HepG2 (cell line): ENCODE results near the gene MBD3. TPM values are rescaled to one million over a fixed set of nuclear protein-coding genes. Genes with fewer than 3 reads are reported as not detected.

Source experiments
- CCAR2 ChIP-seq: fragments of 200-400 bp; formaldehyde crosslinking; optimal IDR thresholded peaks from 2 replicates; pipeline ENCODE3; 2018; ENCODE audit warnings: low read depth, mild to moderate bottlenecking, low read length, moderate library complexity
- CEBPG ChIP-seq: IDR thresholded peaks from 2 replicates; pipeline ENCODE4 v1.6.1; 2016
- HNF1A ChIP-seq, 2 experiments: sonication (generic) in 1 of 2; formaldehyde crosslinking in 1 of 2; IDR thresholded peaks; 2 replicates each; pipeline versions ENCODE4 v1.4.0 to v1.6.1; 2016 to 2020; ENCODE audit warnings: borderline replicate concordance in 1 of 2, low read depth in 1 of 2, mild to moderate bottlenecking in 1 of 2, missing genetic modification reagents in 1 of 2
- KLF15 ChIP-seq: sonication (generic); formaldehyde crosslinking; IDR thresholded peaks from 2 replicates; pipeline ENCODE4 v1.8.1; 2023; ENCODE audit warnings: borderline replicate concordance, mild to moderate bottlenecking, inconsistent platforms, missing genetic modification reagents, mixed read lengths
- MBNL3 ChIP-seq: fragments of 250-450 bp; sonication (Bioruptor Pico); conservative IDR thresholded peaks from 2 replicates; pipeline ENCODE4 v1.8.0; 2022; ENCODE audit warnings: mild to moderate bottlenecking, inconsistent platforms
- MTF1 ChIP-seq: sonication (generic); formaldehyde crosslinking; IDR thresholded peaks from 2 replicates; pipeline ENCODE4 v1.5.0; 2020; ENCODE audit warnings: missing genetic modification reagents
- NR1H2 ChIP-seq: sonication (generic); formaldehyde crosslinking; IDR thresholded peaks from 2 replicates; pipeline ENCODE4 v1.8.1; 2022; ENCODE audit warnings: low read depth, missing genetic modification reagents, borderline replicate concordance
- PBX2 ChIP-seq: IDR thresholded peaks from 2 replicates; pipeline ENCODE4 v1.6.1; 2016; ENCODE audit warnings: control low read depth
- PHF21A ChIP-seq: sonication (generic); formaldehyde crosslinking; IDR thresholded peaks from 2 replicates; pipeline ENCODE4 v1.5.0; 2020; ENCODE audit warnings: mild to moderate bottlenecking, missing genetic modification reagents
- POLR2AphosphoS5 ChIP-seq: IDR thresholded peaks from 2 replicates; pipeline ENCODE4 v1.6.1; 2012; ENCODE audit warnings: low read depth, low read length
- SALL1 ChIP-seq: sonication (generic); formaldehyde crosslinking; IDR thresholded peaks from 2 replicates; pipeline ENCODE4 v1.8.0; 2022; ENCODE audit warnings: mild to moderate bottlenecking, missing genetic modification reagents
- SAP130 ChIP-seq: IDR thresholded peaks from 2 replicates; pipeline ENCODE4 v1.6.1; 2016; ENCODE audit warnings: low read depth
- SATB2 ChIP-seq: sonication (generic); formaldehyde crosslinking; IDR thresholded peaks from 2 replicates; pipeline ENCODE4 v1.5.0; 2020; ENCODE audit warnings: missing genetic modification reagents
- TRAFD1 ChIP-seq: sonication (generic); formaldehyde crosslinking; IDR thresholded peaks from 2 replicates; pipeline ENCODE4 v1.5.1; 2020; ENCODE audit warnings: missing genetic modification reagents, mild to moderate bottlenecking, borderline replicate concordance
- YEATS2 ChIP-seq: sonication (generic); formaldehyde crosslinking; IDR thresholded peaks from 2 replicates; pipeline ENCODE4 v1.4.0; 2020; ENCODE audit warnings: missing genetic modification reagents, borderline replicate concordance
- YY1 ChIP-seq: IDR thresholded peaks from 2 replicates; pipeline ENCODE4 v1.6.1; 2011; ENCODE audit warnings: low read length, low read depth, moderate library complexity, mild to moderate bottlenecking; ENCODE audit not compliant: insufficient read depth, insufficient replicate concordance
- ZNF10 ChIP-seq: sonication (generic); formaldehyde crosslinking; IDR thresholded peaks from 2 replicates; pipeline ENCODE4 v1.4.0; 2020; ENCODE audit warnings: mild to moderate bottlenecking, low read depth, missing genetic modification reagents, borderline replicate concordance
- ZNF574 ChIP-seq: sonication (generic); formaldehyde crosslinking; IDR thresholded peaks from 2 replicates; pipeline ENCODE4 v1.4.0; 2020; ENCODE audit warnings: missing genetic modification reagents
- ZNF629 ChIP-seq: sonication (generic); formaldehyde crosslinking; conservative IDR thresholded peaks from 2 replicates; pipeline ENCODE4 v1.5.0; 2020; ENCODE audit warnings: missing genetic modification reagents
- polyA plus RNA-seq, 8 experiments: library from polyadenylated mRNA; depleted of rRNA in 3 of 8; stranded (reverse) in 7 of 8; unstranded in 1 of 8; fragments of >200 nt; fragmentation: Illumina TruSeq in 4 of 8; extraction: Trizol in 4 of 8; gene quantifications; 2 replicates each; pipeline versions ENCODE4 v1.2.1 to v1.2.3, GENCODE V29; 2011 to 2016; ENCODE audit warnings: low read depth in 4 of 8, missing spikeins in 1 of 8, mixed read lengths in 1 of 8; ENCODE audit not compliant: insufficient read depth in 1 of 8
- total RNA-seq, 5 experiments: library from RNA; depleted of rRNA; stranded (reverse); fragments of >200 nt; fragmentation: Illumina TruSeq; extraction: Trizol; gene quantifications; 2 replicates each; pipeline ENCODE4 v1.2.3, GENCODE V29; 2016; ENCODE audit warnings: low read depth in 1 of 5

MBD3 gene
- total and polyA plus RNA-seq, 2 of the 13 experiments (the other 11 are each of a cell fraction or from before 2014, with no cell fraction given): 21.2 to 76.9 TPM

- TF ChIP-seq PHF21A (CRISPR knock-in tag) (no peak), SAP130 (no peak), HNF1A (IDR thresholded peaks at IDR 0.05; ENCODE audit: low read depth) (no peak), HNF1A (CRISPR knock-in tag; IDR thresholded peaks at IDR 0.05; ENCODE audit: borderline replicate concordance) (no peak), POLR2AphosphoS5 (peak; percentile 58; the same call in 1 of the 2 replicates), ZNF574 (CRISPR knock-in tag) (peak; percentile 38; the same call in 1 of the 2 replicates), KLF15 (CRISPR knock-in tag) (no peak), CCAR2 (no peak), YY1 (peak; percentile 11), MTF1 (CRISPR knock-in tag) (no peak), YEATS2 (CRISPR knock-in tag) (no peak), SATB2 (CRISPR knock-in tag) (no peak), MBNL3 (CRISPR knock-in tag) (no peak), NR1H2 (CRISPR knock-in tag) (no peak), PBX2 (CRISPR knock-in tag) (0 out of 2 replicates have a peak, but pooled peaks have one; percentile 43), SALL1 (CRISPR knock-in tag) (no peak), ZNF629 (CRISPR knock-in tag) (no peak), CEBPG (no peak), TRAFD1 (no peak), ZNF10 (no peak)
Observed at GRCh38 chr19:1590641-1591397, 1.8 kb downstream of the MBD3 start (continued).
